ENCODE data around the gene CXADR. TPM values are rescaled to one million over a fixed set of nuclear protein-coding genes. Genes with fewer than 3 reads are reported as not detected.

The CXADR gene
- total RNA-seq, 1 experiment from 2014 or later, result 152 TPM

DNA sequence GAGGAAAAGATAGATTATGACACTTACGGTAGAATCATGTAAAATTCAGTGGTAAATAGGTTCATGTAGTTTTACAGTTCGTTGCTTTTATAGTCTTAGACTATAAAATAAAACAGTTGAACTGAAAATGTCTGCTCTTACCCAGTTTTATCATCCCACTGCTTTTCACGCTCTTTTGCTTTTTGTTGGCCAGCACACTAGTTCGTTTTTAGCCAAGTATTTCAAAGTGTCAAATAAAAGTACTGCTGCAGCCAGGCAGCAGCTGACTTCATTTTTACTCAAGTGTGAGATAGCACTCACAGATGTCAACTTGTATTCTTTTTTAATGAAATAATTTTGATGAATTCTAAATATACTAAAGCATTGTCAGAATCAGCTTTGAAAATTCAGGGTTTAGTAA lies 118.4 kb downstream of the CXADR start:
- Histone ChIP-seq H4K5ac (ENCODE audit: insufficient read length, low read depth, low read length) (no peak overlapping the region), H2BK20ac (ENCODE audit: low read depth, low read length, poor library complexity, severe bottlenecking) (no peak overlapping the region), H2AFZ (ENCODE audit: low read length) (no peak overlapping the region), H3K9me3 (ENCODE audit: control insufficient read depth, low read depth, low read length) (no peaks in the 10 kb centered on the region), H2BK15ac (ENCODE audit: low read depth, low read length) (no peak overlapping the region), H3K79me1 (ENCODE audit: insufficient read depth, low read depth, low read length, poor library complexity, severe bottlenecking) (no peaks in the 10 kb centered on the region), H3K27ac (ENCODE audit: insufficient read length, low read depth, low read length) (no peak overlapping the region), H4K91ac (ENCODE audit: insufficient read length, low read depth, low read length) (no peak overlapping the region), H2BK12ac (ENCODE audit: insufficient read length, low read depth, low read length) (no peak overlapping the region), H2AK5ac (ENCODE audit: insufficient read length, low read length) (no peak overlapping the region), H3K56ac (ENCODE audit: insufficient read length, low read depth, low read length) (no peak overlapping the region), H3K4ac (ENCODE audit: low read depth, low read length) (no peak overlapping the region), H3K14ac (ENCODE audit: insufficient read depth, low read length) (no peak overlapping the region), H3K4me2 (ENCODE audit: insufficient read depth, insufficient read length, low read length) (no peak overlapping the region), H3K9ac (ENCODE audit: extremely low read depth, insufficient read length, low read length) (no peak overlapping the region), H3K18ac (ENCODE audit: insufficient read length, low read depth, low read length) (no peak overlapping the region), H3K4me1 (ENCODE audit: insufficient read depth, low read length) (no peaks in the 10 kb centered on the region), H2BK120ac (ENCODE audit: low read depth, low read length, poor library complexity, severe bottlenecking) (no peak overlapping the region), H3K23me2 (ENCODE audit: insufficient read length, low read depth, low read length, poor library complexity, severe bottlenecking) (no peaks in the 10 kb centered on the region), H4K20me1 (ENCODE audit: control insufficient read depth, insufficient read depth, insufficient read length) (no peaks in the 10 kb centered on the region), H3K23ac (ENCODE audit: insufficient read length, low read depth, low read length) (no peak overlapping the region), H2BK5ac (ENCODE audit: insufficient read length, low read length) (no peak overlapping the region), H4K8ac (replicated peaks; ENCODE audit: insufficient read length, low read depth, low read length) (no peak overlapping the region), H3K27me3 (ENCODE audit: insufficient read depth, low read length) (no peaks in the 10 kb centered on the region), H3K79me2 (ENCODE audit: insufficient read depth, low read length) (no peaks in the 10 kb centered on the region), H3T11ph (ENCODE audit: low read length) (no peak overlapping the region)
- DNase-seq, result no peak
- no peaks in the 10 kb centered on the region; a peak in 1 of 7 replicates for H3K36me3 Mint-ChIP-seq (ENCODE audit: insufficient read depth in 1 of 3, low read depth in 3 of 3)
- TF ChIP-seq, protein P1, sequence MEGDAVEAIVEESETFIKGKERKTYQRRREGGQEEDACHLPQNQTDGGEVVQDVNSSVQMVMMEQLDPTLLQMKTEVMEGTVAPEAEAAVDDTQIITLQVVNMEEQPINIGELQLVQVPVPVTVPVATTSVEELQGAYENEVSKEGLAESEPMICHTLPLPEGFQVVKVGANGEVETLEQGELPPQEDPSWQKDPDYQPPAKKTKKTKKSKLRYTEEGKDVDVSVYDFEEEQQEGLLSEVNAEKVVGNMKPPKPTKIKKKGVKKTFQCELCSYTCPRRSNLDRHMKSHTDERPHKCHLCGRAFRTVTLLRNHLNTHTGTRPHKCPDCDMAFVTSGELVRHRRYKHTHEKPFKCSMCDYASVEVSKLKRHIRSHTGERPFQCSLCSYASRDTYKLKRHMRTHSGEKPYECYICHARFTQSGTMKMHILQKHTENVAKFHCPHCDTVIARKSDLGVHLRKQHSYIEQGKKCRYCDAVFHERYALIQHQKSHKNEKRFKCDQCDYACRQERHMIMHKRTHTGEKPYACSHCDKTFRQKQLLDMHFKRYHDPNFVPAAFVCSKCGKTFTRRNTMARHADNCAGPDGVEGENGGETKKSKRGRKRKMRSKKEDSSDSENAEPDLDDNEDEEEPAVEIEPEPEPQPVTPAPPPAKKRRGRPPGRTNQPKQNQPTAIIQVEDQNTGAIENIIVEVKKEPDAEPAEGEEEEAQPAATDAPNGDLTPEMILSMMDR (conservative IDR thresholded peaks at IDR 0.05), result no peak
- no peaks in the 10 kb centered on the region for H3K9me3 Mint-ChIP-seq
- H3K27me3 Mint-ChIP-seq (ENCODE audit: low read depth), result no peaks in the 10 kb centered on the region; the same call in 1 of the 2 replicates
- H3K4me1 Mint-ChIP-seq, result peaks cover 0 to under 1% of the 10 kb centered on the region in 2 experiments; a peak in 1 of 4 replicates
- no peak overlapping the region for H3K27ac Mint-ChIP-seq
- H3K4me3 Mint-ChIP-seq, result no peak overlapping the region
- WGBS (ENCODE audit: extremely low coverage, insufficient read length, low lambda C conversion rate), result no CpG with 5 or more reads among the region's 4 CpGs

Measured in H9 (cell line).